Measurements from ENCODE around the gene C1QL1.

C1QL1 gene

GRCh38 chr17:44935116-44935515 lies 33.0 kb downstream of the C1QL1 start:
- TF ChIP-seq, protein P1, sequence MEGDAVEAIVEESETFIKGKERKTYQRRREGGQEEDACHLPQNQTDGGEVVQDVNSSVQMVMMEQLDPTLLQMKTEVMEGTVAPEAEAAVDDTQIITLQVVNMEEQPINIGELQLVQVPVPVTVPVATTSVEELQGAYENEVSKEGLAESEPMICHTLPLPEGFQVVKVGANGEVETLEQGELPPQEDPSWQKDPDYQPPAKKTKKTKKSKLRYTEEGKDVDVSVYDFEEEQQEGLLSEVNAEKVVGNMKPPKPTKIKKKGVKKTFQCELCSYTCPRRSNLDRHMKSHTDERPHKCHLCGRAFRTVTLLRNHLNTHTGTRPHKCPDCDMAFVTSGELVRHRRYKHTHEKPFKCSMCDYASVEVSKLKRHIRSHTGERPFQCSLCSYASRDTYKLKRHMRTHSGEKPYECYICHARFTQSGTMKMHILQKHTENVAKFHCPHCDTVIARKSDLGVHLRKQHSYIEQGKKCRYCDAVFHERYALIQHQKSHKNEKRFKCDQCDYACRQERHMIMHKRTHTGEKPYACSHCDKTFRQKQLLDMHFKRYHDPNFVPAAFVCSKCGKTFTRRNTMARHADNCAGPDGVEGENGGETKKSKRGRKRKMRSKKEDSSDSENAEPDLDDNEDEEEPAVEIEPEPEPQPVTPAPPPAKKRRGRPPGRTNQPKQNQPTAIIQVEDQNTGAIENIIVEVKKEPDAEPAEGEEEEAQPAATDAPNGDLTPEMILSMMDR (IDR thresholded peaks at IDR 0.05; ENCODE audit: low read depth, low read length, missing control alignments), result no peak
- DNase-seq (ENCODE audit: low read depth), result no peak

DNA sequence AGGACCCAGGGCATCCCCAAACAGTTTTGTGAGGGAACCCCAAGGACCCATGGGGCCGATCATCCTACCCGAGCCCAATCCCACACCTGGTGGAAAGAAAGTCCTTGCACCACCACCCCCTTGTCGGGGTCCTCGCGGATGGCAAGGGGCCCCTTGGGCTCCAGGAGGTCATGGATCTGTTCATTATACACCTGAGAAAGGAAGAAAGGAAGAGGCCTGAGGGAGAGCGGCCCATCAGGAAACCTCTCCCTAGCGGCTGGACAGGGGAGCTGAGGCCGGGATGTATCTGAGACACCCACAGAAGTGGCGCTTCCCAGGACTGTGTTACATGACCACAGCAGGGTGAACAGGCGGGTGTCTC lies 33.4 kb downstream of the C1QL1 start:
- no peak overlapping the region for H3K4me3 ChIP-seq (ENCODE audit: low read depth, low read length)
- TF ChIP-seq, protein P1 (IDR thresholded peaks at IDR 0.05; ENCODE audit: low read depth, low read length, missing control alignments), result no peak
- no peak for DNase-seq (ENCODE audit: low read depth)

More at GRCh38 chr17:44935116-44935515, 33.0 kb downstream of the C1QL1 start:
- H3K4me3 ChIP-seq (ENCODE audit: low read depth, low read length), result no peak overlapping the region

DNA sequence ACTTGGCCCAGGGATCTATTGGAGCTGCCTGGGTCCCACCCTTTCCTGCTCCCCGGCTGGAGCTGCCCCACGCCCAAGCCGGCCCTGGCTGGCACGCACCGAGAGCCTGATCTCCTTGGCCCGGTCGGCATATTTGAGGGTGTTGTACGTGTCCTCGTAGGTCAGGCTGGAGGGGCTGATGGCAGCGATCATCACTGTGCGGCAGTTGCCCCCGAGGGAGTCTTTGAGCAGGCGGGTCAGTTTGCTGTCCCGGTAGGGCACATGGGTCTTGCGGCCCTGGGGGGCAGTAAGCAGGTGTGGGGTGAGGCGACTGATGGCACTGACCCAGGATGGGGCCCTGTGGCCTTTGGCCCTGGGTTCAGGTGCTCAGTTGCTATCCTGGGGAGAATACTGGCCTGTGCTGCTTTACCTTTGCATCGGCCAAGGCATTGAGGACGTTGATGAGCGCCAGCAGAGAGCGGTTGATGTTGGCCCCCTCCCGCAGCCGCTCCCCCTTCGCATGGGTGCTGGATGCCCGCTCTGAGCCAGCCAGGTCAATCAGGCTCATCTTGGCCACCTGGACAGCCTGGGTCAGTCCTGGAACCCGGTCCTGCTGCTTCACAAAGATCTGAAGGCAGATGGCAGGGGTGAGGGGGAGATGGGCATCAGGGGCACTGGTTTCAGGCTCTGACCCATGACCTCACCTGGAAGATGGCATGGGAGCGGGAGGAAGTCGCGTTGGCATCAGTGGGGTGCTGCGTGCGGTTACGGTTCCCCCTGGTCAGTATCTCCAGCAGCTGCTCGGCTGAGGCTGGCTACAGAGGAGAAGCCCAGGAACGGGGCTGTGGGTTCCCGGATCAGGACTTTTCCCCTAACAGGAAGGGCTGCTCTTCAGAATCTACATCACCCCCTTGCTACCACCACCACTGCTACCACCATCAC lies 34.0 kb downstream of the C1QL1 start:
- H3K4me3 ChIP-seq (ENCODE audit: low read depth, low read length), result no peak overlapping the region
- DNase-seq (ENCODE audit: low read depth), result no peak
- TF ChIP-seq, protein P1 (IDR thresholded peaks at IDR 0.05; ENCODE audit: low read depth, low read length, missing control alignments), result no peak

- TF ChIP-seq, protein P1 (IDR thresholded peaks at IDR 0.05; ENCODE audit: low read depth, low read length, missing control alignments), result no peak
- no peak for DNase-seq (ENCODE audit: low read depth)
- H3K4me3 ChIP-seq (ENCODE audit: low read depth, low read length), result no peak overlapping the region
These were observed 35.4 kb downstream of the C1QL1 start for GRCh38 chr17:44932787-44933097.

- TF ChIP-seq, protein P1 (IDR thresholded peaks at IDR 0.05; ENCODE audit: low read depth, low read length, missing control alignments), result no peak
- no peak overlapping the region for H3K4me3 ChIP-seq (ENCODE audit: low read depth, low read length)
- no peak for DNase-seq (ENCODE audit: low read depth)
These were observed 35.9 kb downstream of the C1QL1 start for GRCh38 chr17:44932096-44932786.

GRCh38 chr17:44931376-44931775 lies 36.7 kb downstream of the C1QL1 start:
- H3K4me3 ChIP-seq (ENCODE audit: low read depth, low read length), result no peak overlapping the region
- DNase-seq (ENCODE audit: low read depth), result no peak
- TF ChIP-seq, protein P1 (IDR thresholded peaks at IDR 0.05; ENCODE audit: low read depth, low read length, missing control alignments), result no peak

Data from GM12864 (cell line).